DND-41 (cell line): ENCODE data around the gene NCCRP1.
A peak's percentile ranks its signal among the peaks of the same experiment; 100 is the strongest.

Source experiments
- CTCF ChIP-seq: IDR thresholded peaks from 2 replicates; pipeline ENCODE4 v1.5.1; 2012; ENCODE audit warnings: borderline replicate concordance, low read length, moderate library complexity, mild to moderate bottlenecking; ENCODE audit not compliant: poor library complexity, severe bottlenecking; ENCODE audit errors: extremely low read depth
- EZH2 ChIP-seq: IDR thresholded peaks from 3 replicates; pipeline ENCODE4 v1.6.1; 2012; ENCODE audit warnings: borderline replicate concordance, low read depth, mild to moderate bottlenecking, moderate library complexity, low read length, inconsistent platforms; ENCODE audit not compliant: severe bottlenecking

GRCh38 chr19:39197808-39198207 is 1.0 kb downstream of the NCCRP1 start:
- TF ChIP-seq CTCF (peak; percentile 29), EZH2 (no peak)
